CD4-positive, CD25-positive, alpha-beta regulatory T cell (primary cell): ENCODE data around the gene CTDSP1. TPM values are rescaled to one million over a fixed set of nuclear protein-coding genes. Genes with fewer than 3 reads are reported as not detected.
A peak's percentile ranks its signal among the peaks of the same experiment; 100 is the strongest.

Experiments
- ATAC-seq, 2 donors: fragments of 150-1000 bp; cut with Tn5 transposase; one replicate each; pipeline ENCODE4 v1.10.0; 2021; ENCODE audit warnings: low read depth in 2 of 2, moderate number of reproducible peaks in 2 of 2, moderate library complexity in 1 of 2
- DNase-seq, 3 donors: peaks; one replicate each; pipeline versions ENCODE4 v3.0.0 to v3.0.0-alpha.2; 2012 to 2022; ENCODE audit warnings: mixed read lengths in 1 of 3
- H3K27ac ChIP-seq: one replicate; pipeline ENCODE4 v1.7.0; 2013; ENCODE audit warnings: mild to moderate bottlenecking, low read length; ENCODE audit not compliant: insufficient read depth, poor library complexity, severe bottlenecking
- H3K27me3 ChIP-seq: one replicate; pipeline ENCODE4 v1.7.0; 2013; ENCODE audit warnings: low read length; ENCODE audit not compliant: control insufficient read depth, insufficient read depth
- H3K36me3 ChIP-seq: one replicate; pipeline ENCODE4 v1.7.0; 2013; ENCODE audit warnings: mild to moderate bottlenecking, low read length, moderate library complexity; ENCODE audit not compliant: control insufficient read depth, insufficient read depth
- H3K4me1 ChIP-seq: 2 replicates; pipeline ENCODE4 v1.7.0; 2013; ENCODE audit warnings: mild to moderate bottlenecking, low read length; ENCODE audit not compliant: insufficient read depth, control insufficient read depth, poor library complexity, severe bottlenecking
- H3K4me3 ChIP-seq: one replicate; pipeline ENCODE4 v1.7.0; 2013; ENCODE audit warnings: low read depth, mild to moderate bottlenecking, low read length, moderate library complexity
- H3K9me3 ChIP-seq, 2 experiments: 1 replicate in 1 of 2; 2 replicates in 1 of 2; pipeline ENCODE4 v1.7.0; 2013; ENCODE audit warnings: low read length in 2 of 2, mild to moderate bottlenecking in 1 of 2, moderate library complexity in 1 of 2; ENCODE audit not compliant: control insufficient read depth in 2 of 2
- H3K27ac Mint-ChIP-seq, 3 donors: one replicate each; pipeline ENCODE4 v1.8.0; 2020 to 2022; ENCODE audit warnings: mild to moderate bottlenecking in 3 of 3, mixed read lengths in 3 of 3, moderate library complexity in 2 of 3
- H3K27me3 Mint-ChIP-seq: one replicate; pipeline ENCODE4 v1.8.0; 2022; ENCODE audit warnings: mild to moderate bottlenecking, mixed read lengths
- H3K36me3 Mint-ChIP-seq: one replicate; pipeline ENCODE4 v1.8.0; 2020; ENCODE audit warnings: mixed read lengths
- H3K4me1 Mint-ChIP-seq, 4 donors: one replicate each; pipeline ENCODE4 v1.8.0; 2020 to 2022; ENCODE audit warnings: mixed read lengths in 4 of 4, mild to moderate bottlenecking in 1 of 4
- H3K4me3 Mint-ChIP-seq, 4 donors: one replicate each; pipeline ENCODE4 v1.8.0; 2020 to 2022; ENCODE audit warnings: mild to moderate bottlenecking in 4 of 4, mixed read lengths in 4 of 4, moderate library complexity in 3 of 4
- H3K9me3 Mint-ChIP-seq, 7 donors: one replicate each; pipeline ENCODE4 v1.8.0; 2020 to 2022; ENCODE audit warnings: mixed read lengths in 7 of 7, mild to moderate bottlenecking in 3 of 7, moderate library complexity in 2 of 7
- polyA plus RNA-seq, 4 donors: library from polyadenylated mRNA; unstranded; fragments of 300-500 nt; fragmentation: Illumina TruSeq; gene quantifications; one replicate each; pipeline ENCODE4 v1.2.3, GENCODE V29; 2021
- total RNA-seq: library from RNA; stranded (reverse); gene quantifications from one replicate; pipeline ENCODE4 v1.2.3, GENCODE V29; 2022

CTDSP1 gene
- total and polyA plus RNA-seq, 5 donors from 2014 or later = 18.8 to 146 (median 27.4) TPM

- ATAC-seq (no peak), DNase-seq (no peak)
- Histone ChIP-seq H3K4me3 (peak overlapping the region; percentile 35), H3K27ac (no peak overlapping the region), H3K9me3 (no peaks in the 10 kb centered on the region), H3K27me3 (no peaks in the 10 kb centered on the region), H3K4me1 (peaks cover 4% of the 10 kb centered on the region), H3K36me3 (no peaks in the 10 kb centered on the region)
- H3K4me3 Mint-ChIP-seq = peak overlapping the region in 1 of 4 donors; percentile 42
- no peaks in the 10 kb centered on the region for H3K9me3 Mint-ChIP-seq
- peak overlapping the region in 2 of 3 donors; percentile 30 to 62 for H3K27ac Mint-ChIP-seq
- no peaks in the 10 kb centered on the region for H3K36me3 Mint-ChIP-seq
- H3K4me1 Mint-ChIP-seq = peaks cover 0 to 5% (median 2%) of the 10 kb centered on the region in 4 donors
- H3K27me3 Mint-ChIP-seq = peaks cover 17% of the 10 kb centered on the region
Measured at GRCh38 chr2:218386505-218387368, 12.9 kb upstream of the CTDSP1 start.

- Histone ChIP-seq H3K27ac (no peak overlapping the region), H3K27me3 (no peaks in the 10 kb centered on the region), H3K4me1 (peaks cover 4% of the 10 kb centered on the region), H3K9me3 (no peaks in the 10 kb centered on the region), H3K36me3 (no peaks in the 10 kb centered on the region), H3K4me3 (peak overlapping the region; percentile 35)
- ATAC-seq (peak; percentile 37 to 39), DNase-seq (peak in 1 of 3 donors; percentile 44)
- H3K36me3 Mint-ChIP-seq = no peaks in the 10 kb centered on the region
- no peaks in the 10 kb centered on the region for H3K9me3 Mint-ChIP-seq
- peaks cover 0 to 5% (median 2%) of the 10 kb centered on the region in 4 donors for H3K4me1 Mint-ChIP-seq
- H3K4me3 Mint-ChIP-seq = peak overlapping the region in 2 of 4 donors; percentile 42 to 48
- peak overlapping the region in 2 of 3 donors; percentile 30 to 62 for H3K27ac Mint-ChIP-seq
- H3K27me3 Mint-ChIP-seq = peaks cover 17% of the 10 kb centered on the region
Measured at GRCh38 chr2:218387369-218388194, 12.1 kb upstream of the CTDSP1 start.

- Histone ChIP-seq H3K9me3 (no peaks in the 10 kb centered on the region), H3K27me3 (no peaks in the 10 kb centered on the region), H3K4me3 (no peak overlapping the region), H3K27ac (no peak overlapping the region), H3K36me3 (no peaks in the 10 kb centered on the region), H3K4me1 (peaks cover 10% of the 10 kb centered on the region)
- Mint-ChIP-seq H3K4me3 (no peak overlapping the region), H3K27ac (no peak overlapping the region), H3K36me3 (no peaks in the 10 kb centered on the region), H3K27me3 (peaks cover 11% of the 10 kb centered on the region), H3K4me1 (peaks cover 0 to 13% (median 10%) of the 10 kb centered on the region in 4 donors), H3K9me3 (no peaks in the 10 kb centered on the region)
- ATAC-seq (no peak), DNase-seq (no peak)
Measured at GRCh38 chr2:218389333-218390150, 10.1 kb upstream of the CTDSP1 start.

GRCh38 chr2:218391202-218391601 lies 8.5 kb upstream of the CTDSP1 start:
- peak overlapping the region in 1 of 4 donors; percentile 51 for H3K4me3 Mint-ChIP-seq
- H3K27ac Mint-ChIP-seq = no peak overlapping the region
- no peak for DNase-seq
- peaks cover 0 to 1% (median 0%) of the 10 kb centered on the region in 7 donors for H3K9me3 Mint-ChIP-seq
- H3K27me3 Mint-ChIP-seq = peaks cover 11% of the 10 kb centered on the region
- Histone ChIP-seq H3K4me3 (no peak overlapping the region), H3K27ac (no peak overlapping the region), H3K36me3 (no peaks in the 10 kb centered on the region), H3K4me1 (peaks cover 24% of the 10 kb centered on the region), H3K27me3 (no peaks in the 10 kb centered on the region), H3K9me3 (no peaks in the 10 kb centered on the region)
- ATAC-seq = no peak
- peaks cover 0 to 25% (median 12%) of the 10 kb centered on the region in 4 donors for H3K4me1 Mint-ChIP-seq
- H3K36me3 Mint-ChIP-seq = no peaks in the 10 kb centered on the region

- Histone ChIP-seq H3K27ac (no peak overlapping the region), H3K4me1 (peaks cover 36% of the 10 kb centered on the region), H3K4me3 (no peak overlapping the region), H3K9me3 (no peaks in the 10 kb centered on the region), H3K36me3 (no peaks in the 10 kb centered on the region), H3K27me3 (no peaks in the 10 kb centered on the region)
- Mint-ChIP-seq H3K36me3 (no peaks in the 10 kb centered on the region), H3K4me1 (peaks cover 0 to 34% (median 14%) of the 10 kb centered on the region in 4 donors), H3K4me3 (peak overlapping the region in 1 of 4 donors; percentile 53), H3K27ac (peak overlapping the region in 1 of 3 donors; percentile 32), H3K27me3 (peaks cover 13% of the 10 kb centered on the region), H3K9me3 (peaks cover 0 to 3% (median 0%) of the 10 kb centered on the region in 7 donors)
- DNase-seq (no peak), ATAC-seq (no peak)
Measured at GRCh38 chr2:218392459-218392858, 7.2 kb upstream of the CTDSP1 start.

- peaks cover 0 to 3% (median 0%) of the 10 kb centered on the region in 7 donors for H3K9me3 Mint-ChIP-seq
- Histone ChIP-seq H3K27ac (no peak overlapping the region), H3K4me1 (peaks cover 38% of the 10 kb centered on the region), H3K36me3 (no peaks in the 10 kb centered on the region), H3K27me3 (no peaks in the 10 kb centered on the region), H3K4me3 (no peak overlapping the region), H3K9me3 (no peaks in the 10 kb centered on the region)
- peak overlapping the region in 1 of 4 donors; percentile 77 for H3K4me3 Mint-ChIP-seq
- peaks cover 13% of the 10 kb centered on the region for H3K27me3 Mint-ChIP-seq
- DNase-seq (no peak), ATAC-seq (no peak)
- no peaks in the 10 kb centered on the region for H3K36me3 Mint-ChIP-seq
- peak overlapping the region in 1 of 3 donors; percentile 32 for H3K27ac Mint-ChIP-seq
- H3K4me1 Mint-ChIP-seq = peaks cover 0 to 38% (median 18%) of the 10 kb centered on the region in 4 donors
Measured at GRCh38 chr2:218392891-218393462, 6.7 kb upstream of the CTDSP1 start.
